Stimulated activated CD8-positive, alpha-beta memory T cell treated with anti-CD3 and anti-CD28 coated beads, Interleukin-7, amount 100 ng/mL, for 24 hours (primary cell): Measurements from ENCODE around the gene DHTKD1.
"Not testable (repeated sequence)": the region's sequence is repeated elsewhere in the genome, so short reads cannot be mapped to it uniquely, and the experiment has no call there.

Experiments used
- DNase-seq: peaks from one replicate; pipeline ENCODE4 v3.0.0-alpha.2; 2020; ENCODE audit warnings: low read depth

Gene DHTKD1

GRCh38 chr10:12140038-12140437 lies 71.3 kb downstream of the DHTKD1 start:
- no peak for DNase-seq

DNA sequence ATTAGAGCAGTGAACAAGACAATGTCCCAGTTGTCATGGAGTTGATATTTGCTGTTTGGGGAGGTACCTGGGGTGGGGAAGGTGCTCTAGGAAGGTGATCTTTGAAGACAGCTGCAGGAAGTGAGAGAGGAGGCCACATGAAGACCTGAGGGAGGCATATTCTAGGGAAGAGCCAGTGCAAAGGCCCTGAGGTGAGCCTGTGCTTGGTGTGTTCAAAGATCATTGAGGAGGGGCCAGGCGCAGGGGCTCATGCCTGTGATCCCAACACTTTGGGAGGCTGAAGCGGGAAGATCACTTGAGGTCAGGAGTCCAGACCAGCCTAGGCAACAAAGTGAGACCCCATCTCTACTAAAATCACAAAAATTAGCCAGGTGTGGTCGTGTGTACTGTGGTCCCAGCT lies 75.8 kb downstream of the DHTKD1 start:
- DNase-seq: no peak

- no peak for DNase-seq
Measured at GRCh38 chr10:12150163-12150562, 81.4 kb downstream of the DHTKD1 start.

DNA sequence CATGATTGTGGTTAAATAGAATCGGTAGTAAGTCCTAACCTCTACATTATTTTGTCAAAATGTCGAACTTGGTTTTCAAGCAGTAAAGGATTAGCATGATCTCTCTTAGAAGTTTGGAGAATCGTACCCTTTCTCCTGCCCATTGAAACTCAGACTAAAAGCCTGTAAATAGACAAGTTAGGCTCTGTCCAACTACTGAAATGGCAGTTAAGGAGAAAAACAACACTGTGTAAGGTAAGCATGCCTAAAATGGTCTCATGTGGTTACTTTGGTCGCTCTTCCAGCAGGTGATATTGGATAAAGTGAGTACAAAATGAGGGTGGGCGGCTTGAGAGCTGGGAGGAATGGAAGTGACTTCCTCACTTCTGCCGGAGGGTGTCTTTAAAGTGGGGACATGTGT lies 85.8 kb downstream of the DHTKD1 start:
- no peak for DNase-seq

GRCh38 chr10:12156367-12157123 lies 87.8 kb downstream of the DHTKD1 start:
- no peak for DNase-seq

- DNase-seq: no peak
Measured at GRCh38 chr10:12158111-12158510, 89.4 kb downstream of the DHTKD1 start.

DNA sequence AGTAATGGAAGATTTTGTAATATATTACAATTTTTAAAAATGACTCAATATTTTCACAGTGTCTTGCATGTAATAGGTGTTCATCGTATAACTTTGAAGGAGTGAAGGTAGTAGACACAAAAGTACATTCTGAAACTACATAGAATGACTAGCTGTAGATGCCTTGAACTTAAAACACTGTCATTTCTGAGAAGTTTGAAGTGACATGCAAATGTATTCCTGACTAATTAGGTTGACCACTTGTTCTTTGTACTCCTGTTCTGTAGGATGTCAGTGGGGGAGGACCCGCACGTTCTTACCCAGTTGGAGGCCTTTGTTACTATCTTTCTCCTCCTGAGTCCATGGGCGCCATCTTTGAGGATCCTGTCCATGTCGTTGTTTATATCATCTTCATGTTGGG lies 91.9 kb downstream of the DHTKD1 start:
- DNase-seq: no peak

- DNase-seq: no peak
Measured at GRCh38 chr10:12162927-12163326, 94.2 kb downstream of the DHTKD1 start.

DNA sequence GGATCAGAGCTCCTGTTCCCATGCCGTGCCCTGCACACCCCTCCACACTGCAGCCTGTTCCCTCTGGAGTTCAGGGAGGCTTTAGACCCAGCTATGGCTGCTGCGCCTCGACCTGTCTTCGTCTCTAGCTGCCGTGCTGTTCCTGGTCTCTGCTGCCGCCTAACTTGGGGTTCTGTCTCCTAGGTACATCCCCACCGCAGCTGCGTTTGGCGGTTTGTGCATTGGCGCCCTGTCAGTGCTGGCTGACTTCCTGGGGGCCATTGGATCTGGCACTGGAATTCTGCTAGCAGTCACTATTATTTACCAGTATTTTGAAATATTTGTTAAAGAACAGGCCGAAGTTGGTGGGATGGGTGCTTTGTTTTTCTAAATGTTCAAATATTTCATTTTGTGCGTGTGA lies 95.3 kb downstream of the DHTKD1 start:
- DNase-seq: no peak

- DNase-seq: no peak
Measured at GRCh38 chr10:12165036-12165435, 96.3 kb downstream of the DHTKD1 start.

DNA sequence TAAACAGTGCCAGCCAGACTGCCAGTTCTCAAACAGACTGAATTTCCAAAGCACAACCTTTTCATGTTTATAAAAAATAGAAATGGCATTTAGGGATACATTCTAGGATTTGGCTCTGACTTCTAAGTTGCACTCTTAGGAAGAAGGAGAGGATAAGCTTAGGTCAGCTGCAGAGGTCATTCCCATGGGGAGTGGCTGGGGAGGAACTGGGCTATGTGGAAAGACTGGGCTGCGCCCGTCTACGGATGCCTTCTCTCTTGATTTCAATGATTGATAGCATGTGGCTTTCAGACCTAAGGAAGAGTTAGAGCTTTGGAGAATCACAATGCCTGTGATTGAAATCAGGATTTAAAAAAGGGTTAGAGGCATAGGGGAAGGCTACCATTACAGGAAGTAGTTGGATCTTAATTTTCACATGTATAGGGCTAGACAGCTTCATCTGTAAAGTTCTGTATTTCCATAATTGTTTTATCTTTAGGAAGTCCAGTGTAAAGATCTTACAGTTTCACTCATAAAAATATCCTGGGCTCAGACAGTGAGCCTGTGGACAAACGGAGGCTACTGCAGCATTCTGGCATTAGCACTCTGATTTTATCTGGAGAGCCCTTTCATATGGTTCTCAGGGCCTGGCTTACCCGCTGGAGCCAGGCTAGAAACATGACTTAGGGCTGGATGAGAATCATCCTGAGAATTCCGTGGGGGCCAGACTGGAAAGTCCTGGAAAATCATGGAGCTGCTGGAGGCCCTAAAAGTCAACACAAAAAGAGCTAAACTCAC lies 97.4 kb downstream of the DHTKD1 start:
- DNase-seq: no peak

GRCh38 chr10:12171512-12171911 lies 102.8 kb downstream of the DHTKD1 start:
- DNase-seq: not testable (repeated sequence)
